Measurements from ENCODE around the gene MAP4.
"Not testable (repeated sequence)": the region's sequence is repeated elsewhere in the genome, so short reads cannot be mapped to it uniquely, and the experiment has no call there.

Gene MAP4

DNA sequence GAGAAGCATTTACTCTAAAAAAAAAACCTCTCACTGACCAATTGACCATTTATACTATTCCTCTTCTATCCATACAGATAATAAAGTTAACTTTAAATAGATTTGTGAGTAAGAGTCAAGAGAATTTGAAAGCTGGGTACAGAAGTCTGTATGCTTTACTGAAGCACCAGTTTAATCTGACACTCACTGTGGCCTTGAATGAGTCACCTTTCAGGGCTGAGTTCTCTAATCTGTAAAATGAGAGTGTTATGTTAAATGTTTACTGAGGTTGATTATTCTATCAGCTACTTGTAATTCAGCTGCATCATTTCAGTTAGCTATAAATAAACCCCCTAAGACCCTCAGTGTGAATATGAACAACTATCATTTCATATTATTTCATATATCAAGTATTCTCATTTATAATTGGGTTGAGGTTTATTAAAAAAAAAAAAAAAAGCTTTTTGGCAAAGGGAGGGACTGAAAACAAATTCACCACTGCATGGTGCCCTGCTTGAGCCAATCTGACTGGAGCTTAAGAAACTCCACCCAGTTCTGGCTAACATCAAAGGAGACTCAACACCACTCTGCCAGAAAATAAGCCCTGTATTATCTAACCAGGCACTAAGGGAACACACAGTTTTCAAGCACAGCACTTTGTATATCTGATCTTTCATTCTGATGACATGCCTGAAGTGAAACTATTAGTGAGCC lies 2.8 kb downstream of the MAP4 start:
- DNase-seq = no peak

DNA sequence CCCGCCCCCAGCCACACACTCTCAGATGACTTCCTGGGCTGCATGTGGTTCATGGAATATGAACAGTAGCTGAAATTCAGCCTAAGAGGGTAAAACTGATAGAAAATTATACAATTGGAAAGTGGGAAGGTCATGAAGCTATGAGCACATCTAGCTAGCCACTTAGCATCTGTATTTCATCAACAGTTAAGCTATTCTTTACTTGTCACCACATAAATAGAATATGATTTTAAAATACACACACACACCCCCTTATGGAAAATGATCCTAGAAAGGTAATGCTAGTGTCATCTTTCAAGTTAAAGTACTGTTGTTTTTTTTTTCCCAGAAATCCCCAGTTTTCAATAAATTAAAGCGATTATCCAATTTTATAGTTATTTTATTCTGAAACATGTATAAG lies 3.6 kb downstream of the MAP4 start:
- DNase-seq = no peak

DNA sequence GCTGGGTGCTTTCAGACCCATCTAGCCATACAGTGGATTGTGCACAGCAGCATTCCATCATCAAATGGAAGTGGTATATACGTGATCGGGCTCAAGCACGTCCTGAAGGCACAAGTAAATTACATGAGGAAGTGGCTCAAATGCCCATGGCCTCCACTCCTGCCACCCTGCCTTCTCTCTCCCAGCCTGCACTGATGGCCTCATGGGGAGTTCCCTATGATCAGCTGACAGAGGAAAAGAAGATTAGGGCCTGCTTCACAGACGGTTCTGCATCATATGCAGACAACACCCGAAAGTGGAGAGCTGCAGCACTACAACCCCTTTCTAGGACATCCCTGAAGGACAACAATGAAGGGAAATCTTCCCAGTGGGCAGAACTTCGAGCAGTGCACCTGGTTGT lies 8.2 kb downstream of the MAP4 start:
- DNase-seq = not testable (repeated sequence)

DNA sequence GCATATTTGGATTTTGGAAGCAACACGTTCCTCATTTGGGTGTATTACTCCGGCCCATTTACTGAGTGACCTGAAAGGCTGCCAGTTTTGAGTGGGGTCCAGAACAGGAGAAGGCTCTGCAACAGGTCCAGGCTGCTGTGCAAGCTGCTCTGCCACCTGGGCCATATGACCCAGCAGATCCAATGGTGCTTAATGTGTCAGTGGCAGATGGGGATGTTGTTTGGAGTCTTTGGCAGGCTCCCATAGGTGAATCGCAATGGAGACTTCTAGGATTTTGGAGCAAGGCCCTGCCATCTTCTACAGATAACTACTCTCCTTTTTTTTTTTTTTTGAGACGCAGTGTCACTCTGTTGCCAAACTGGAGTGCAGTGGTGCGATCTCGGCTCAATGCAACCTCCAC lies 8.9 kb downstream of the MAP4 start:
- DNase-seq = not testable (repeated sequence)

DNA sequence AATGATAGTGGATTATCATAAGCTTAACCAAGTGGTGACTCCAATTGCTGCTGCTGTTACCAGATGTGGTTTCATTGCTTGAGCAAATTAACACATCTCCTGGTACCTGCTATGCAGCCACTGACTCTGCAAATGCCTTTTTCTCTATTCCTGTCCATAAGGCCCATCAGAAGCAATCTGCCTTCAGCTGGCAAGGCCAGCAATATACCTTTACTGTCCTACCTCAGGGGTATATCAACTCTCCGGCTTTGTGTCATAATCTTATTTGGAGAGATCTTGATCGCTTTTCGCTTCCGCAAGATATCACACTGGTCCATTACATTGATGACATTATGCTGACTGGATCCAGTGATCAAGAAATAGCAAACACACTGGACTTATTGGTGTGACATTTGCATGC lies 9.4 kb downstream of the MAP4 start:
- DNase-seq = not testable (repeated sequence)

- DNase-seq = no peak
These were observed 11.5 kb downstream of the MAP4 start for GRCh38 chr3:48004694-48005093.

GRCh38 chr3:48002787-48003186 lies 13.4 kb downstream of the MAP4 start:
- no peak for DNase-seq

- DNase-seq = no peak
These were observed 14.2 kb downstream of the MAP4 start for GRCh38 chr3:48001991-48002390.

- no peak for DNase-seq
These were observed 16.0 kb downstream of the MAP4 start for GRCh38 chr3:48000212-48000611.

DNA sequence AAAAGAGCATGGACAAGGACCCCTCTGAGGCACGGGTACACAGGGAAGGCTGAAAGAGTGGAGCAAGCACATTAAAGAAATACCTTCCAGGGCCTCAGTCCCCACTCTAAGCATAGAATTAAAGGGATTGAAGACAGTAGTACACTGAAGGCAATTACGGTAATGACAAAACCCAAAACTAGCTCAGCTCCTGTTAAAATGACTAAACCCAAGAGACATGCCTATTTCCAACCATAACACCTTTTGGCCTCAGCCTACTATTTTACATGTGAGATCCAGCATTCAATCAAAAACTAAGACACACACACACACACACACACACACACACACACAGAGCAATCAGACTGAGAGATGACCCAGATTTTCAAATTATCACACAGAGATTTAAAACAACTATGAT lies 19.8 kb downstream of the MAP4 start:
- DNase-seq = no peak

DNA sequence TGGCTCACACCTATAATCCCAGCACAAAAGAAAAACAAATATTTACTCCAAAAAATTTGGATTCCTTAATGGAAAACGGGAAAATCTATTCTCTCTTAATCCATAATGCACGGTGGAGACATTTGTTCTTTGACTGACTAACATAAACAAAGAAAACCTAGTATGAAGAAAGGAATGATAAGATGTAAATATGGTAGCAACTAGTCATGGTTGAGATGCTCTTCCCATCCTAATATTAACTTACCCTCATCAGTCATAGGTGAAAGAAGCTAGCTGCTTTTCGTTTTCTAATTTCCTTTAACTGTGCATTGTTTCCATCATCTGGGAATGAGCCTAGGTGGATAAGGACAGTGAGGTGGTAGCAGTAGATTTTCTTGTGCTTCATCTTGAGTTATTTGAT lies 22.0 kb downstream of the MAP4 start:
- no peak for DNase-seq

GRCh38 chr3:47991341-47991740 lies 24.9 kb downstream of the MAP4 start:
- no peak for DNase-seq

- DNase-seq = peak; percentile 27
These were observed 26.2 kb downstream of the MAP4 start for GRCh38 chr3:47989981-47990440.

DNA sequence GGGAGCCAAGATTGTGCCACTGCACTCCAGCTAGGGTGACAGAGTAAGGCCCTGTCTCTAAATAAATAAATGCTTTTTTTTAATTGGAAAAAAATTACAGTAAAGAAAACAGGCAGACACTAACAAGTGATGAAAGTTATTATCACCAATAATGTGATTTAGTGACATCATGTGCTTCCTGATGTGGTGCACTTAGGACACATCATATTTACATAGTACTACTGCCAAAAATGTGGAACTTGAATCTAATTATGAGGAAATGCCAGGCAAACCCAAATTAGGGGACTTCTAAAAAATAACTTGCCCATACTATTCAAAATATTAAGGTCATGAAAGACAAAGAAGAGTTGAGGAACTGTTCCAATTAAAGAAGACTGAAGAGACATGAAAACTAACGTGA lies 30.8 kb downstream of the MAP4 start:
- DNase-seq = no peak

DNA sequence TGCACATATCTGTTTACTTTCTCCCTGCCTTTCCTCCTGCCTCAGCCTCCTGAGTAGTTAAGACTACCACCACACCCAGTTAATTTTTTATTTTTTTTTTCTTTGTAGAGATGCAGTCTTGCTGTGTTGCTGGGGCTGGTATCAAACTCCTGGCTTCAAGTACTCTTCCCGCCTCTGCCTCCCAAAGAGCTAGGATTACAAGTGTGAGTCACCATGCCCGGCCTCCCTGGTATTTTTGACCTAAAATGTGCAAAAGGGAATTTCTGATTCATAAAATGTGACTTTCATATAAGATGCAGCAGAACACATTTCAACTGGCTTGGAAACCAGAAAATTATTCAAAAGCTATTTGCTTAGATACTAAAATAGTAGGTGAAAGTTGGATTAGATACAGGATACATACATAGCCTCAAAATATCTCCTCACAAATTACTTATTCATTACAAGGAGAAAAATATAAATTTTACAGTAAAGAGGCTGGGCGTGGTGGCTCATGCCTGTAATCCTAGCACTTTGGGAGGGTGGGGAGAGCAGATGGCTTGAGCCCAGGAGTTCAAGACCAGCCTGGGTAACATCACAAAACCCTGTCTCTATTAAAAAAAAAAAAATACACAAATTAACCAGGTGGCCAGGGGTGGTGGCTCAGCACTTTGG lies 32.0 kb downstream of the MAP4 start:
- DNase-seq = no peak

GRCh38 chr3:47980795-47981194 lies 35.4 kb downstream of the MAP4 start:
- DNase-seq = no peak

- DNase-seq = no peak
These were observed 37.1 kb downstream of the MAP4 start for GRCh38 chr3:47979070-47979469.

- no peak for DNase-seq
These were observed 37.8 kb downstream of the MAP4 start for GRCh38 chr3:47978386-47978785.

- no peak for DNase-seq
These were observed 40.0 kb downstream of the MAP4 start for GRCh38 chr3:47976135-47976732.

DNA sequence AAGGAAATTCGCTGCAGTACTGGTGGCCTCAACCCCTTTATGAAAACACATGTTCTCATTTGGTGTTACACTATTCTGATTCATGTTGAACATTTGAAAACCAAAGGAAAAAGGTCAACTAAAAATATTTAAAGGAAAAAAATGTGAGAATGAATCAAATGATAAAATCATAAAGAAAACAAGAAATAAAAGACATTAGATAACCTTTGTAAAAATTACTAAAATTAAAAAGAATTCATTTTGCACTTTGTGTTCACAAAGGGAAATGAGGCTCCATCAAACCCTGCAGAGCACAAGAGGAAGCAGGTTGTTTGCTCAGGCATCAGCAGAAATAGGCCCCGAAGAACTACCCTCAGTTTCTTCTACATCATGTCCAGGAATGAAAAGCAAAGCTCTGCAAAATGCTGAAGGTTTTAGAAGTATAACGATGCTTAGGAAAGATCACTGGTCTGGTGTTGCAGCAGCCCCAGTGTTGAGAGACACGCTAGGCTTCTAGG lies 41.2 kb downstream of the MAP4 start:
- DNase-seq = no peak

GRCh38 chr3:47971081-47971480 lies 45.1 kb downstream of the MAP4 start:
- no peak for DNase-seq

- DNase-seq = no peak
These were observed 51.5 kb downstream of the MAP4 start for GRCh38 chr3:47964740-47965139.

DNA sequence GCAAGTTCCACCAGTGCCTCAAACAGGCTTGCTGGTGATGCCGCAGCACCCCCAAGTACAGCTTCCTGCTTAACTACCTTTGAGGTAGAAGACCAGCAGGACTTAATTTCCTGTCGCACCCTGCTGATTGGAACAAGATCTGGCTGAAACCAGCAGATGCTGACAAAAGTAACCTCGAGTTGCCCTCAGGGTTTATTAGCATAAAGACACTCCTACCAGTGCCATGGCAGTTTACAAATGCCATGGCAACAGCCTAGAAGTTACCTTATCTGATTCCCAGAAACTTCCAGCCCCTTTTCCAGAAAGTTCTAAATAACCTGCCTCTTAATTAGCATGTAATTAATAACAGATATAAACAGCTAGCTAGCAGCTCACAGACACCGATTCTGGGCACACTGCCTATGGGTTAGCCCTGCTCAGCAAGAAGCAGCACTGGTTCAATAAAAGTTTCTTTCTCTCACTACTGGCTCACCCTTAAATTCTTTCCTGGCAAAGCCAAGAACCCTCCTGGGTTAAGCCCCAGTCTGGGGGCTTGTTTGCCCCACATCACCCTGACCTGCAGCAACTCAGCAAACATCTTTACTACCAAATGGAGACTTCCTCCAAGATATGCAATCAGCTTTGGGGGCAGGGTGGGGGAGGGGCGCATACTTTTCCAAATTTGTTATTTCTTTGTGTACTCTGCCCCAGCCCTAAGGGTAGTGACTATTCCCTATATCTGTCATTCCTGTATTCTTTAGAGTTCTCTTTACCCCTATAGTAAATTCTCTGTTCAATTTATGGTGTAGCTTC lies 54.2 kb downstream of the MAP4 start:
- no peak for DNase-seq
